HCT116 (cell line): ENCODE measurements around the gene ESPNL.

Experiments
- EZH2 ChIP-seq: fragments of 200-600 bp; sonication (generic); IDR thresholded peaks from 2 replicates; pipeline ENCODE4 v1.6.1; 2017; ENCODE audit warnings: antibody characterized with exemption, mixed run types
- RAD21 ChIP-seq: IDR thresholded peaks from 2 replicates; pipeline ENCODE4 v1.6.1; 2012; ENCODE audit warnings: low read depth, mild to moderate bottlenecking
- SIN3A ChIP-seq: IDR thresholded peaks from 2 replicates; pipeline ENCODE4 v1.6.1; 2012; ENCODE audit warnings: low read depth
- TF ChIP-seq, protein P1 (sequence below): IDR thresholded peaks from 2 replicates; pipeline ENCODE4 v1.6.1; 2012; ENCODE audit warnings: low read depth
- TF ChIP-seq, protein P2 (sequence below), 3 experiments: fragments of 200-600 bp in 1 of 3; sonication (generic) in 1 of 3; IDR thresholded peaks in 2 of 3; conservative IDR thresholded peaks in 1 of 3; 2 replicates each; pipeline ENCODE4 v1.5.1; 2012 to 2017; ENCODE audit warnings: low read depth in 2 of 3, low read length in 2 of 3, antibody characterized with exemption in 1 of 3, borderline replicate concordance in 1 of 3, control low read depth in 1 of 3, mild to moderate bottlenecking in 1 of 3, mixed read lengths in 1 of 3, mixed run types in 1 of 3, moderate library complexity in 1 of 3; ENCODE audit not compliant: insufficient read depth in 1 of 3

DNA sequence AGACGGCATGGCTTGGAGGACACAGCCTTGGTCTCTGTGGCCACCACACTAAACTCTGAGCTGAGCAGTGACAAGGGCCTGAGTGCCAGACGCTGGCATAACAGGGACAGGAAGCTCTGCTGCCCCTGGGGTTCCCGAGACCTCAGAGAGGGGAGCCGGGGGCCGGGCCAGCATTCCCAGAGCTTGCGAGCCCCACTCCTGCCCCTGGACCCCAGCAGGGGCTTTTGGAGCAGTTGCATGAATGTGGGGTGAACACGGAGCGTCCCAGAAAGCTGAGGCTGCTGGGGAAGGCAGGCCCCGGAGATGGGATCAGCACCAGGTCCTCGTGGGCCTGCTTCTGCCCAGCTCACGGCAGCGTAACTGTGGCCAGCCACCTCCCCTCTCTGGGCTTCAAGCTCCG, 51.1 kb downstream of the ESPNL start:
- TF ChIP-seq SIN3A, result no peak
- TF ChIP-seq EZH2, result no peak
- TF ChIP-seq RAD21, result no peak
- TF ChIP-seq, protein P1, sequence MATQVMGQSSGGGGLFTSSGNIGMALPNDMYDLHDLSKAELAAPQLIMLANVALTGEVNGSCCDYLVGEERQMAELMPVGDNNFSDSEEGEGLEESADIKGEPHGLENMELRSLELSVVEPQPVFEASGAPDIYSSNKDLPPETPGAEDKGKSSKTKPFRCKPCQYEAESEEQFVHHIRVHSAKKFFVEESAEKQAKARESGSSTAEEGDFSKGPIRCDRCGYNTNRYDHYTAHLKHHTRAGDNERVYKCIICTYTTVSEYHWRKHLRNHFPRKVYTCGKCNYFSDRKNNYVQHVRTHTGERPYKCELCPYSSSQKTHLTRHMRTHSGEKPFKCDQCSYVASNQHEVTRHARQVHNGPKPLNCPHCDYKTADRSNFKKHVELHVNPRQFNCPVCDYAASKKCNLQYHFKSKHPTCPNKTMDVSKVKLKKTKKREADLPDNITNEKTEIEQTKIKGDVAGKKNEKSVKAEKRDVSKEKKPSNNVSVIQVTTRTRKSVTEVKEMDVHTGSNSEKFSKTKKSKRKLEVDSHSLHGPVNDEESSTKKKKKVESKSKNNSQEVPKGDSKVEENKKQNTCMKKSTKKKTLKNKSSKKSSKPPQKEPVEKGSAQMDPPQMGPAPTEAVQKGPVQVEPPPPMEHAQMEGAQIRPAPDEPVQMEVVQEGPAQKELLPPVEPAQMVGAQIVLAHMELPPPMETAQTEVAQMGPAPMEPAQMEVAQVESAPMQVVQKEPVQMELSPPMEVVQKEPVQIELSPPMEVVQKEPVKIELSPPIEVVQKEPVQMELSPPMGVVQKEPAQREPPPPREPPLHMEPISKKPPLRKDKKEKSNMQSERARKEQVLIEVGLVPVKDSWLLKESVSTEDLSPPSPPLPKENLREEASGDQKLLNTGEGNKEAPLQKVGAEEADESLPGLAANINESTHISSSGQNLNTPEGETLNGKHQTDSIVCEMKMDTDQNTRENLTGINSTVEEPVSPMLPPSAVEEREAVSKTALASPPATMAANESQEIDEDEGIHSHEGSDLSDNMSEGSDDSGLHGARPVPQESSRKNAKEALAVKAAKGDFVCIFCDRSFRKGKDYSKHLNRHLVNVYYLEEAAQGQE, result no peak
- TF ChIP-seq, protein P2, sequence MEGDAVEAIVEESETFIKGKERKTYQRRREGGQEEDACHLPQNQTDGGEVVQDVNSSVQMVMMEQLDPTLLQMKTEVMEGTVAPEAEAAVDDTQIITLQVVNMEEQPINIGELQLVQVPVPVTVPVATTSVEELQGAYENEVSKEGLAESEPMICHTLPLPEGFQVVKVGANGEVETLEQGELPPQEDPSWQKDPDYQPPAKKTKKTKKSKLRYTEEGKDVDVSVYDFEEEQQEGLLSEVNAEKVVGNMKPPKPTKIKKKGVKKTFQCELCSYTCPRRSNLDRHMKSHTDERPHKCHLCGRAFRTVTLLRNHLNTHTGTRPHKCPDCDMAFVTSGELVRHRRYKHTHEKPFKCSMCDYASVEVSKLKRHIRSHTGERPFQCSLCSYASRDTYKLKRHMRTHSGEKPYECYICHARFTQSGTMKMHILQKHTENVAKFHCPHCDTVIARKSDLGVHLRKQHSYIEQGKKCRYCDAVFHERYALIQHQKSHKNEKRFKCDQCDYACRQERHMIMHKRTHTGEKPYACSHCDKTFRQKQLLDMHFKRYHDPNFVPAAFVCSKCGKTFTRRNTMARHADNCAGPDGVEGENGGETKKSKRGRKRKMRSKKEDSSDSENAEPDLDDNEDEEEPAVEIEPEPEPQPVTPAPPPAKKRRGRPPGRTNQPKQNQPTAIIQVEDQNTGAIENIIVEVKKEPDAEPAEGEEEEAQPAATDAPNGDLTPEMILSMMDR (IDR thresholded peaks at IDR 0.05 in 2 of 3, conservative IDR thresholded peaks at IDR 0.05 in 1 of 3; ENCODE audit: borderline replicate concordance in 1 of 3, insufficient read depth in 1 of 3, low read depth in 2 of 3, low read length in 2 of 3), result no peak
